ENCODE measurements around the gene RNU1-2. TPM values are rescaled to one million over a fixed set of nuclear protein-coding genes. Genes with fewer than 3 reads are reported as not detected.
"Not testable (repeated sequence)": the region's sequence is repeated elsewhere in the genome, so short reads cannot be mapped to it uniquely, and the experiment has no call there.

Gene RNU1-2
- polyA plus RNA-seq, 3 donors = not detected

- no peak overlapping the region for H3K4me3 Mint-ChIP-seq
- 95% methylated on average over 20 of the region's 20 CpGs for WGBS (ENCODE audit: insufficient coverage)
- Histone ChIP-seq H3K4me3 (replicated peaks in 1 of 3; ENCODE audit: low read depth in 2 of 3, low read length in 3 of 3) (no peak overlapping the region), H3K27me3 (ENCODE audit: control insufficient read depth in 2 of 2, insufficient read depth in 2 of 2, low read length in 2 of 2) (peaks cover 0 to 4% of the 10 kb centered on the region in 2 donors), H2AFZ (ENCODE audit: insufficient read depth, low read depth, low read length, poor library complexity, severe bottlenecking) (no peak overlapping the region), H3K9me3 (replicated peaks in 1 of 2; ENCODE audit: control insufficient read depth in 1 of 2, insufficient read depth in 1 of 2, low read length in 2 of 2) (no peaks in the 10 kb centered on the region), H3K4me1 (ENCODE audit: control insufficient read depth in 1 of 2, insufficient read depth in 2 of 2, low read length in 2 of 2) (peaks cover 8 to 16% of the 10 kb centered on the region in 2 donors), H3K9ac (ENCODE audit: insufficient read depth, low read length, poor library complexity, severe bottlenecking) (no peak overlapping the region), H3K36me3 (replicated peaks in 1 of 2; ENCODE audit: control insufficient read depth in 1 of 2, insufficient read depth in 2 of 2, low read length in 2 of 2) (no peaks in the 10 kb centered on the region), H3K27ac (ENCODE audit: low read depth in 1 of 2, low read length in 2 of 2) (no peak overlapping the region), H4K20me1 (ENCODE audit: insufficient read depth, low read length) (no peaks in the 10 kb centered on the region), H3K4me2 (replicated peaks; ENCODE audit: extremely low read depth, low read length, poor library complexity, severe bottlenecking) (no peak overlapping the region), H3K79me2 (ENCODE audit: insufficient read depth, low read length) (no peaks in the 10 kb centered on the region)
- no peaks in the 10 kb centered on the region for H3K36me3 Mint-ChIP-seq
- H3K27me3 Mint-ChIP-seq (ENCODE audit: low read depth in 3 of 3) = peaks cover 9 to 18% (median 11%) of the 10 kb centered on the region in 3 donors
- H3K9me3 Mint-ChIP-seq = no peaks in the 10 kb centered on the region
- H3K27ac Mint-ChIP-seq = peak overlapping the region in 1 of 7 donors; percentile 15
- intact Hi-C loops (cut with micrococcal nuclease) = no loop called here
- peaks cover 17% of the 10 kb centered on the region for H3K4me1 Mint-ChIP-seq
- no peak for DNase-seq
- TF ChIP-seq CTCF (IDR thresholded peaks at IDR 0.05) = no peak
Measured at GRCh38 chr1:16886860-16887605, 8.7 kb upstream of the RNU1-2 start.

- Mint-ChIP-seq H3K27ac (peak overlapping the region; percentile 89 to 96 (median 94)), H3K4me1 (peaks cover 17% of the 10 kb centered on the region), H3K27me3 (ENCODE audit: low read depth in 3 of 3) (peaks cover 5 to 11% (median 10%) of the 10 kb centered on the region in 3 donors), H3K9me3 (no peaks in the 10 kb centered on the region), H3K36me3 (no peaks in the 10 kb centered on the region), H3K4me3 (peak overlapping the region; percentile 94 to 98)
- no peak for TF ChIP-seq CTCF (IDR thresholded peaks at IDR 0.05)
- H3K27ac ChIP-seq (ENCODE audit: low read depth in 1 of 2, low read length in 2 of 2) = peak overlapping the region; percentile 74 to 85
- no peaks in the 10 kb centered on the region for H3K9me3 ChIP-seq (replicated peaks in 1 of 2; ENCODE audit: control insufficient read depth in 1 of 2, insufficient read depth in 1 of 2, low read length in 2 of 2)
- H3K4me3 ChIP-seq (replicated peaks in 1 of 3; ENCODE audit: low read depth in 2 of 3, low read length in 3 of 3) = peak overlapping the region; percentile 78 to 86 (median 80)
- peaks cover 8 to 16% of the 10 kb centered on the region in 2 donors for H3K4me1 ChIP-seq (ENCODE audit: control insufficient read depth in 1 of 2, insufficient read depth in 2 of 2, low read length in 2 of 2)
- peak overlapping the region; percentile 83 for H3K9ac ChIP-seq (ENCODE audit: insufficient read depth, low read length, poor library complexity, severe bottlenecking)
- H4K20me1 ChIP-seq (ENCODE audit: insufficient read depth, low read length) = no peaks in the 10 kb centered on the region
- H2AFZ ChIP-seq (ENCODE audit: insufficient read depth, low read depth, low read length, poor library complexity, severe bottlenecking) = peak overlapping the region; percentile 98
- WGBS (ENCODE audit: insufficient coverage) = 3% methylated on average over 50 of the region's 63 CpGs
- peak overlapping the region; percentile 79 for H3K4me2 ChIP-seq (replicated peaks; ENCODE audit: extremely low read depth, low read length, poor library complexity, severe bottlenecking)
- DNase-seq = peak; percentile 48 to 77 (median 50)
- H3K79me2 ChIP-seq (ENCODE audit: insufficient read depth, low read length) = no peaks in the 10 kb centered on the region
- H3K27me3 ChIP-seq (ENCODE audit: control insufficient read depth in 2 of 2, insufficient read depth in 2 of 2, low read length in 2 of 2) = peaks cover 0 to 4% of the 10 kb centered on the region in 2 donors
- intact Hi-C loops (cut with micrococcal nuclease) = no loop called here
- no peaks in the 10 kb centered on the region for H3K36me3 ChIP-seq (replicated peaks in 1 of 2; ENCODE audit: control insufficient read depth in 1 of 2, insufficient read depth in 2 of 2, low read length in 2 of 2)
Measured at GRCh38 chr1:16888860-16889816, 6.6 kb upstream of the RNU1-2 start.

- WGBS (ENCODE audit: insufficient coverage) = 78% methylated on average over 4 of the region's 5 CpGs
Measured at GRCh38 chr1:16890539-16891021, 5.2 kb upstream of the RNU1-2 start.

More at GRCh38 chr1:16890539-16891021, 5.2 kb upstream of the RNU1-2 start:
- H3K4me3 Mint-ChIP-seq; H3K4me3 ChIP-seq (replicated peaks in 1 of 3; ENCODE audit: low read depth in 2 of 3, low read length in 3 of 3); H2AFZ ChIP-seq (ENCODE audit: insufficient read depth, low read depth, low read length, poor library complexity, severe bottlenecking); H3K9me3 ChIP-seq (replicated peaks in 1 of 2; ENCODE audit: control insufficient read depth in 1 of 2, insufficient read depth in 1 of 2, low read length in 2 of 2); H3K79me2 ChIP-seq (ENCODE audit: insufficient read depth, low read length); H3K27ac ChIP-seq (ENCODE audit: low read depth in 1 of 2, low read length in 2 of 2); H4K20me1 ChIP-seq (ENCODE audit: insufficient read depth, low read length); H3K27me3 Mint-ChIP-seq (ENCODE audit: low read depth in 3 of 3); H3K36me3 Mint-ChIP-seq; H3K27me3 ChIP-seq (ENCODE audit: control insufficient read depth in 2 of 2, insufficient read depth in 2 of 2, low read length in 2 of 2); H3K9me3 Mint-ChIP-seq; H3K36me3 ChIP-seq (replicated peaks in 1 of 2; ENCODE audit: control insufficient read depth in 1 of 2, insufficient read depth in 2 of 2, low read length in 2 of 2); DNase-seq; H3K9ac ChIP-seq (ENCODE audit: insufficient read depth, low read length, poor library complexity, severe bottlenecking); H3K27ac Mint-ChIP-seq; intact Hi-C loops (cut with micrococcal nuclease); H3K4me2 ChIP-seq (replicated peaks; ENCODE audit: extremely low read depth, low read length, poor library complexity, severe bottlenecking): not testable (repeated sequence)
- H3K4me1 Mint-ChIP-seq = peaks cover 20% of the 10 kb centered on the region
- H3K4me1 ChIP-seq (ENCODE audit: control insufficient read depth in 1 of 2, insufficient read depth in 2 of 2, low read length in 2 of 2) = peaks cover 12 to 23% of the 10 kb centered on the region in 2 donors

Measured in CD14-positive monocyte (primary cell).